T-helper 1 cell treated with Interleukin-12 subunit alpha and Interleukin-12 subunit beta and Interleukin-4 antibody, amounts not matched to agents 30 ng/mL and 1 ng/mL, for 36 hours (primary cell): Measurements from ENCODE around the gene KIF26A. TPM values are rescaled to one million over a fixed set of nuclear protein-coding genes. Genes with fewer than 3 reads are reported as not detected.
"Not testable (repeated sequence)": the region's sequence is repeated elsewhere in the genome, so short reads cannot be mapped to it uniquely, and the experiment has no call there.

Experiments
- intact Hi-C: fragments of 100-400 bp; cut with micrococcal nuclease; formaldehyde crosslinking; loops from one replicate; pipeline ENCODE4 v1.15.1; 2024
- total RNA-seq: library from RNA; stranded (reverse); gene quantifications from 2 replicates; pipeline ENCODE4 v1.2.3, GENCODE V29; 2022

The KIF26A gene
- total RNA-seq, 1 donor from 2014 or later, result 0.66 TPM

DNA sequence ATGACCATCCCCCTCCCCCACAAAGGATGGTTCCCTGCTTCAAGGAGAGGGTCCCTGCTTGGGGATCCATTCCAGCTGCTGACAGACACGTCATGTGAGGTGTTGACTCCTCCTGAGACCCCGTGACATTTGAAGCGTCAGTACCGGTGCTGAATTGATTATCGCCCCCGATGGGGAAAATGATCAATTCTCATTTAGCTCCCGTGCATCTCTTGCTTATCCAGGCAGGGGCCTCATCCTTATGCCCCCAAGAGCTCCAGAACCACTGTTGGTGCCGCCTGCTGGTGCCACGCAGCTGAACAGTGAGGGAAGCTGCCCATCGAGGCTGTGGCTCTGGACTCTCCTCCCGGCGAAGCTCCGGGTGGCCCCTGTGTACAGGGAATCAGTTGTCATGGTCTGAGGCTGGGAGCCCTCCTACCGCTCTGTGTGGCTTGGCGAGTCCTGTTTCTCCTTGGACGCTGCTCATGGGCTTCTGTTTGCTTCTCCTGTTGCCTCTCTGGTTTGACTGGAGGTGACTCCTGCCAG lies 4.6 kb downstream of the KIF26A start:
- intact Hi-C loops, result no loop called here

DNA sequence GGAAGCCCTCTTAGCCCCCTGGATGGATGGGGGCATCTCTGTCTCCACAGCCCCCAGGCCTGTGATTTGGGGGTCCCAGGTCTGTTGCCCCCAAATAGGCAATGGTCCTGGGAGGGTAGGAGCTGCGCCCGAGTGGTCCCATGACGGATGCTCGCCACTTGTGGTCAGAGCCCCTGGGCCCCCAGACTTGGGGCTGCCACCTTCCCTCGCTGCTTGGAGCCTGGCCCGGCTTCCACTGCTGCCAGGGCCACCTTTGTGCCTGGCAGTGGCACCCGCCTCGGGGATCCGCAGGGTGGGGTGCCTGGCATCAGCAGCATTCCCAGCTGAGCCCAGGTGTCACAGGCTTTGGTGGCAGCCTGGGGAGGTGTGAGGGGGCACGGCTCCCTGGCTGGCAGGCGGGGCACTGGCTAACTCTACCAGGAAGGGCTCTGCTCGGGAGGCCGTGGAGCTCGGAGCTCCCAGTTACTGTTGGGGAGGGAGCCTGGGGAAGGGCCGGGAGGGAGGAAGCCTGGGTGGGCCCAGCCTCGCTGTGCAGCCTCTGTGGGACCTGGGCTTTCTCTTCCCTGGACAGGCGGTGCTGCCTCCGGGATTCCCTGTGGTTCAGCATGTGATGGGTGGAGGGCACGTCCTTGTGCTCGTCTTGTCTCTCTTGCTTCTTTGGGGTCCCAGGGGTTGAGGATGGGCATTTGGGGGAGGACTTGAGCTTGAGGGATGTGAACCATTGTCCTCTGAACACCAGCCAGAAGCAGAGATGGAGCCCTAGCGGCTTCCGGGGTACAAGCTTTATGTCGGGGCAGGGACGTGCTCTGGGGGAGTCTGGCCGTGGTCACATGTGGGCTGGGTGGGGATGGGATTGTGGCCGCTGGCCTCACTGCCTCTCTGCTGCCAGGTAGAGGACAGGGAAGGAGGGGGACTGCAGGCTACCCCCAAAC lies 5.4 kb downstream of the KIF26A start:
- intact Hi-C loops, result no loop called here

DNA sequence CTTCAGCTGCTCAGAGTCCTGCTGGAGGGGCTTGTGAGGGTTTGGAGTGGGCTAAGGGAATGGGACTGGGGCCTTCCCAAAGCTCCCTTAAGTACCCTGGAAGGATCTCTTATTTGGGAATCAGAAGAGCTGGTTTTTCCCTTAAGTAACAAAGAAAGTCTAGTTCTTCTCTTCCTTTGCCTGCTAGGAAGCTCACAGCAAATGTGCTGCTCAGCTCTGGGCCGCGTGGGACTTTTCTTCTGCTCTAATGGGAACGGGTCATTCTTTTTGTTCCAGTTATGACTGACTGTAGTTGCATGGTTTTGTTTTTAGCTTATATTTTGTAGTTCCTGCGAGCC lies 6.0 kb downstream of the KIF26A start:
- intact Hi-C loops, result no loop called here

DNA sequence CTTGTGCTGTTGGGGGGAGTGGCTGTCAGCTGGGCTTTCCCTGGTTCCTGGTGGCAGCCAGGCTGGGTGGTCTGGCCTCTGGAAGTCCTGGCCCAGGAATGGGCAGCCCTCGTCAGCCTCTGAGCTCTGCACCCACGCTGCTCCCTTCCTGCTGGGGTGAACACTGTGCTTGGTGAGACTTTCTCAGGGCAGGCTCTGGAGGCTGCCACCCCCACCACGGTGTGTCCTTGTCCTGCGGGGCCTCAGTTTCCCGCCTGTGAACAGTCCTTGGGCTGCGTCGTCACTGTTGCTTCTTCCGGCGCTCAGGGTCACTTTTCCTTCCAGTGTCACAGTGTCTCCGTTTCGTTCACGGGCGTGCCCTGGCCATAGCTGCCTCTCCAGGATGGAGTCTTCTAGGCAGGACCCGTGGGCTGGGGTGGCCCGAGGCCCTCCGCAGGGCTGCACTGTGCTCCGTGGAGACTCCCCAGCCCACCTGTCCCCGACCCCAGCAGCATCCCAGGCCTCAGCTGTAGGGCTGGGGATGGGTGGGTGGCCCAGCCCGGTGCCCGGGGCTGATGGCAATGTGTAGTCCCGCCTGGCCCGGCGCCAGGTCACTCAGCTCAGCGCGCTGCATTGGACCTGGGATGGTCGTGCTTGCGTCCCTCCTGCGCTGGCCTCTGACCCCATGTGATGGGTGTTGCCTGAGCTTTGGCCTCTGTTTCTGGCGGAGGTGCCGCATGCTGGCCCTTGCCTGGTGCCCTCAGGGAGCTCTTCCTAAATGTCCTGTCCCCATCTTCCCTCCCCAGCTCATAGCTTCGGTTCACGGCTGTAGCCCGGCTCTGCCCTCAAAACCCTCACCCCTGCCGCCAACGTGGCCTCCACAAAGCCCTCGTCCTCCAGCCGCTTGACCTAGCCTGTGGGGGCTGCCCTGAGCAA lies 6.8 kb downstream of the KIF26A start:
- intact Hi-C loops, result no loop called here

DNA sequence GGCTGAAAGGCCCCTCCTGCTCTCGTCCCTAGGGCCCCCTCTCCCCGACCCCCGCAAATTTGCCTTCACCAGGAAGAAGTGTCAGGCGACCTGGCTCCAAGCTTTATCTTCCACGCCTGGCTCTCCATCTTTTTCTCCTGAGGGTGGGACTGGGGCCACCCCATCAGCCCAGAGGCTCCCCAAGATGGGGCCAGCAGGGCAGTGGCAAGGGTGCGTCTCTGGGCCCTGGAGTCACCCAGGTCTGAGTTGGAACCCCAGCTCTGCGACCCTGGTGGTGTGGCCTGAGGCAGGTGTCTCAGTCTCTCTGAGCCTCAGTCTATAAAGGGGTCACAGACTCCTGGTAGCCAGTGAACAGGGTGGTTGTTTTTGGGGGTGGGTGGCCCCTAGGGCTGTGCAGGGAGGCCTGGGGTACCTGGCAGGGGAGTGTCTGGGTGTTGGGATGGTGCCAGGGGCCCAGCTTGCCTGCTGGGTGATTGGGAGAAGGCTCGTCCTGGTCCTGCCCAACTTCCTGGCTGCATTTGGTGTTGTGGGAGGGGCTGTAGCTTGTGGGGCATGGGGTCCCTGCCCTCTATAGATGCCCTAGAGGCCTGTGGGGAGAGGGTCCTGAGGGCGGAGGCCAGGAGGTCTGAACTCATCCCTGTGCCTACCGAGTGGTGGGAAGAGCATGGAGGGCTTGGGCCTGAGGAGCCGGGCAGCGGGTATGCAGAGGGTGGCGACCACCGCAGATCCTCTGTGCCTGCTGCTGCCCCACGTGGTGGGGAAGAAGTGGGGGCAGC lies 7.6 kb downstream of the KIF26A start:
- intact Hi-C loops, result no loop called here

DNA sequence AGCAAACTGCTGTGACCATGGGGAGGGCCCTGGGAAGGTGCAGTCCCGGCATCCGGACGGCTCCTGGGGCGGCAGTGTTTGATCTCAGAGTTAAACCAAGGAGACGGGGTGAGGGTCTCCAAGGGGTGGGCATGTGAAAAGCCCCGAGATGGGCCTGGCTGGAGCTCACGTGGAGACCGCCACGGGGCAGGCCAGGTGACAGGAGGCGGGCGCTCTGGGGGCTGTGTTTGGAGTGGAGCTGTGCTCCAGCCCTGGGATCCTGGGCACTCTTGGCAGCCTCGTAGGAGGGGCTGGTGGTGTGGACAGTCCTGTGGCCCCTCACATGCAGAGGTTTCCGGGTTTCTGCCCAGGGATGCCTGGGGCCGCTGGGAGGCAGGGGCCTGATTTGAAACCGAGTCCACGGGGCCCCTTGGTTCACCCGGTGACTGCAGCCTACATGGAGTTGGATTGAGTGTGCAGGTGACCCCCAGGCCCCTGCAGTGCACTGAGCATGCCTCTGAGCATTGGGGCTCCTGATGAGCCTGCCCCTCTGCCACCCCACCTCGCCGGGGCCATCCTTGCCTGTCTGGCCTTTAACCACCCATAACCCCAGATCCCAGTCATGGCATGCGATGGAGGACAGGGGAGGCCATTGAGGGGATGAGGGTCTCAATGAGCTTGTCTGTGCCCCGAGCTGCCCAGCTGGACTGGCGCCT lies 8.4 kb downstream of the KIF26A start:
- intact Hi-C loops, result no loop called here

DNA sequence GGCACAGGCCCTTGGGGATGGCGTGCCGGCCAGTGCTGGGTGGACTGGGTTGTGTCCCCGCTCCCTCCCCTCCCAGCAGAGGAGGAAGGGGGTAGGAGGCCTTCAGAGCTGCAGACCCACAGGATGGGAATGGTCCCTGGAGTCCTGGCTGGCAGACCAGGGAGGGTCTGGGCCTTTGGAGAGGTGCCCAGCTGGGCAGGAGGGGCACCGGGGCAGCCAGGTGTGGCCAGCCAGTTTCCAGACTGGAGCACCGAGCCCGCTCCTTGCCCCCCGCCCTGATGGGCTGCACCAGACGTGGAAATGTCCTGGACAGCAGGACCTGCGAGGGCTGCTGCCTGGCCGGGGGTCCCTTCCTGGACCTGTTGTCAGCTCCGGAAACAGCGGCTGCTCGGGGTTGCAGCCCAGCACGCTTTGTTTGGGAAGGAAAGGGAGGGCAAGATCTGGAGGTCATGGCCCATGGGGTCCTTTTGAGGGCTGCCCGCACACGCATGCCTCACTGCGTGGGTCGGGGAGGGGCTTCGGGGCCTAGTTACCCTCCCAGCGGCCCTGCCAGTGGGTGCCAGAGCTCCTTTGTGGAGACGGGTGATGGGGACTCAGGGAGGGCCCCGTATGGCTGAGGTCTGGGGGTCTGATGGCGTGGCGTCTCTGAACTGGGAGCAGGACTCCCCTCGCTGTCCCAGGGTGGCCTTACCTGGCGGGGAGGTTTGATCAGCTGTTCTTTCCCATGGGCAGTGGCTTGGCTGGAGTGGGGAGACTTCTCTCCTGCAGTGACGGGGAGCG lies 9.1 kb downstream of the KIF26A start:
- intact Hi-C loops, result no loop called here

DNA sequence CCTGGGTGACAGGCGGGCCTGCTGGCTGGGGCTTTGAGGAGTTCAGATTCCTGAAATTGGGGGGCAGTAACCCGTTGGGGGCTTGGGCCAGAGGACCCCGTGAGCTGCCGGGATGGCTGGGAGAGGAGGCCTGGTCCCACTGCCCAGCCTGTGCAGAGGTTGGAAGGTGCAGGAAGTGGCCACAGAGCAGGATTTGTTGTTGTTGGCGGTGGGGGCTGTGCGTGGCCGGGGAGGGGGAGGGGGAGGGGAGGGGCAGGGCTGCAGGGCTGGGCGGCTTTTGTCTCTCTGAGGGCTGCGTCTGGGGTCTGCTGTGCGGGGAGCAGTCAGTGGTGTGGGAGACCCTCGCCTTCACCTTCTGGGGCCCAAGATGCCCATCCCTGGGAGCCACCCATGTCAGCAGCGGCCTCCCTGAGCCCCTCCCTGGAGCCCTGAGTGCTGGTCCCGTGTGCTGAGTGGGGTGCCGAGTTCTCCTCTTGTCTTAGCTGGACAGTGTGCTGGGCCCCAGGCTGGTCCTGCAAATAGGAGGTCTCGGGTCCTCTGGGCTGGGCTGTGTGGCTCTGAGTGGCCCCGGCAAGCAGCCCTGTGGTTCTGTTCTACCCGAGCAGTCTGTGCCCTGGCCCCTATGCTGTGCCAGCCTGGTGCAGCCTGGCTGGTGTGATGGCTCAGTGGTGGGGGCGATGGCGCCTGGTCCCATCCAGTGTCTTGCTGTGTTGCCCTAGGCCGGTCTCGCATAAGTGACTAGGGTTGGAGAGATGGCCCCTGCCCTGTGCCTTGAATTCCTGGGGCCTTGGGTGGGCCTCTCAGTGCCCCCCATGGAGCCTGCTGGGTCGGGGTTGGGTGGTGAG lies 10.3 kb downstream of the KIF26A start:
- intact Hi-C loops, result no loop called here

DNA sequence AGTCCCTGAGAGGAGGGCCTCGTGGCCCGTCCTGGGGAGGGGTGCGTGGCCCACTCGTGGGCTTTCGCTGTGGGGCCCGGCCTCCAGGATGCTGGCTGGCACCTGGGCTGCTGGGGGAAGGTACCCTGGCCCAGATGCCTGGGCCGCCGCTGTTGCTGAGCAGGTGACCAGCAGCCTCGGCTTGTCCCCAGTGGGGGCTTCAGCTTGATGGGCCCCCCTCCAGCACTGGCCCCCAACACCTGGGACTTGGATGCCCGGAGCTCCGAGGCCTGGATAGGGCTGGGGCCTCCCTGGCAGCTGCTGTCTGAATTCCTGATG lies 10.8 kb downstream of the KIF26A start:
- intact Hi-C loops, result no loop called here

DNA sequence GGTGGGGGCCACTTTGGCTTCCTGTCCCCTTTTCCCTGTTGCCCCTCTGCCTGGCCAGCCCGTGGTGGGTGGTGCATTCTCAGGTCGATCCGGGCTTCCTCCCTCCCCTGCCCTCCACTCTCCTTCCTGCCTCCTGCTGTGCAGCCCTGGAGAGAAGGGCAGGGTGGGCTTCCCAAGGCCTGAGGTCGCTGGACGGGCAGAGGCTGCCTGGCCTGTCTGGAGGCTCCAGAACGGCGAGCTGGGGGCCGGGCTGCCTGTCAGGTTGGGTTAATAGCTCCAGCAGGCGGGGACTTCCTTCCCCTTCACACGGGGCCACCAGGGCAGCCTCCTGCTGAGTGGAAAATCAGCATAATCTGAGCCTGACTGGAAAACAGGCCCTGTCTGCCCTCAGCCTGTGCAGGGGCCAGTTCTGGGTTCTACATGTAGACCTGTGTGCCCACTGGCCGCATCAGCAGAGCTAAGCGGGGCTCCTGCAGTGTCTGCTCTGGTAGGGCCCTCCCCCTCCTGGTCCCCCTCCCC lies 11.3 kb downstream of the KIF26A start:
- intact Hi-C loops, result no loop called here

DNA sequence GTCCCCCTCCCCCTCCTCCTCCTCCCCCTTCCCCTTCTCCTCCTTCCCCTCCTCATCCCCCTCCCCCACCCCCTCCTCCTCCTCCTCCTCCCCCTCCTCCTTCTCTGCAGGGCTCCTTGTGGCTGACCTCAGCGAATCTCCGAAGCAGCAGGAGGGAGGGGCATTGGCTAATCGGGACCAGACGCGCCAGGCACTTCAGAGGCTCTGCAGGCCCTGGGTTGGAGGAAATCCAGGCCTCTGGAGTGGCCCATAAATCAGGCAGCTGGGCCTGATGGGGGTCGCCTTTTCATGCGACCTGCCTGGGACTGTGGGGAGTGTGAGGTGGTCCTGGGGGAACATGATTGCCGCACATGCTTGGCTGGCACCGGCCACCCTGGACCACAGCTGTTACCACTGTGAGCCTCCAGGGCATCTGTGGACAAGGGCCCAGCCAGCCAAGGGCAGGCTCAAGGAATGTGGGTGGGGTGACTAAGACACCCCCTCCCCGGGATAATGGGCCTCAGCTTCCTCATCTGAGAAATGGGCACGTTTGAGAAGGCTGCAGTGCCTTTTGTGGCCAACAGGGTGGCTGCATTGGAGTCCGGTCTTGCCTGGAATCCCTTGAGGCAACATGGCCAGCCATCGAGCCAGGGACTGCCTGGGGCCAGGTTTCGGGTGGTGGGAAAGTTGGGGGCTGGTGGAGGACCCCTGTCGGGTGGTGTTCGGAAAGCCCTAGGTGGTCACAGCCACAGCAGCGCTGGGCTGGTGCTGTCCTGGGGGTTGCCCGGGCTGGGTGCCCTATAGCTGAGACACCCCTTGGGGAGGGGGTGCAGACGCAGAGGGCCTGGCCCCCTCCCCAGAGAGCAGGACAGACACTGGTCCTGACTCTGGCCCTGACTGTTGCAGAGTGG lies 12.0 kb downstream of the KIF26A start:
- intact Hi-C loops, result no loop called here

DNA sequence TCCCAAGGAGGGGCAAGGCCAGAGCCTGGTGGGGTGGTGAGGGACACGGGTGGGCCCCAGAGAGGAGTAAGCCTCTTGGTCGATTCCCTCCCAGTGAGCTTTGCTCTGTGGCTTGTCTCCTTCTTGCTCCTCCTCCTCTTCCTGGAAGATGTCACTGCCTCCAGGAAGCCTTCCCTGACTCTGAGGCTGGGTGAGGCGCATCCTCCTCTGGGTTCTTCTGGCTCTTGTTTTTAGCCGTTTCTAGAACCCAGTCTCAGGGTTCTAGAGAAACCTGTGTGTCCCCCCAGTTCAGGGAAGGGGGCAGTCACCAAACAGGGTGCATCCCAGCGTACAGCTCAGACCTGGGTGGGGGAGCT lies 12.6 kb downstream of the KIF26A start:
- intact Hi-C loops, result no loop called here

DNA sequence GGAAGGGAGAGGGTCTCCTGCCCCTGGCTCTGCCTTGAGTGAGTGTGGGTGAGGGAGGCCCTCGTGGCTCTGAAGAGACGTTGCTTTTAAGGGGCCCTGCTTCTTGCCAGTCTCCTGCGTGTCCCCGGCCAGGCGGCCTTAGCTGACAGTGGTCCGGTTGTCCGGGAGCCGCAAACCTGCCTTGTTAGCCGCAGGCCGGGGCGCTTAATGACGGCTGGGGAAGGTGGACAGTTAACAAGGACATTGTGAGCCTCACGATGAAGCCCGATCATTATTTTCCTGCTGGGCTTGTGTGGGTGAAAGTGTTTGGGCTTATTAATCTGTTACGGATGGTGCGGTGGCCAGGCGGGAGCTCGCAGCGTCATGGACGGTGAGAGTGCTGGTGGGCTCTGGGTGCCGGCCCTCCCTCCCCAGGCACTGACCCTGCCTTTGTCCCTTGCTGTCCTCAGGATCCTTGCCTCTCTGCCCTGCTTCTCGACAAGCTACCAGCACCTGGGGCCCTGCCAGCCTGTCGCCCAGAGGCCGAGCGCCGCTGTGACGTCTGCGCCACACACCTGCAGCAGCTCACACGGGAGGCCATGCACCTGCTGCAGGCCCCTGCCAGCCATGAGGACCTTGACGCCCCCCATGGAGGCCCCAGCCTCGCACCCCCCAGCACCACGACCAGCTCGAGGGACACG lies 13.3 kb downstream of the KIF26A start:
- intact Hi-C loops, result no loop called here

DNA sequence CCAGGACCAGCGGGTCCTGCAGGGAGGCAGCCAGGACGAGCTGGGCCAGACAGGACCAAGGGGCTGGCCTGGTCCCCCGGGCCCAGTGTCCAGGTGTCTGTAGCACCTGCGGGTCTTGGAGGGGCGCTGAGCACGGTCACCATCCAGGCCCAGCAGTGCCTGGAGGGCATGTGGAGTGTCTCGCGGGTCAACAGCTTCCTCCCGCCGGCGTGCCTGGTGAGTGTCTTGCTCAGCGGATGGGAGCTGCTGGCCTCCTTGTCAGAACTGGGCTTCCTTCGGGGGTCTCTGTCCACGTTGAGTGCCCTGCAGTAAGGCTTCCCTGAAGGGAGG lies 13.8 kb downstream of the KIF26A start:
- intact Hi-C loops, result no loop called here

DNA sequence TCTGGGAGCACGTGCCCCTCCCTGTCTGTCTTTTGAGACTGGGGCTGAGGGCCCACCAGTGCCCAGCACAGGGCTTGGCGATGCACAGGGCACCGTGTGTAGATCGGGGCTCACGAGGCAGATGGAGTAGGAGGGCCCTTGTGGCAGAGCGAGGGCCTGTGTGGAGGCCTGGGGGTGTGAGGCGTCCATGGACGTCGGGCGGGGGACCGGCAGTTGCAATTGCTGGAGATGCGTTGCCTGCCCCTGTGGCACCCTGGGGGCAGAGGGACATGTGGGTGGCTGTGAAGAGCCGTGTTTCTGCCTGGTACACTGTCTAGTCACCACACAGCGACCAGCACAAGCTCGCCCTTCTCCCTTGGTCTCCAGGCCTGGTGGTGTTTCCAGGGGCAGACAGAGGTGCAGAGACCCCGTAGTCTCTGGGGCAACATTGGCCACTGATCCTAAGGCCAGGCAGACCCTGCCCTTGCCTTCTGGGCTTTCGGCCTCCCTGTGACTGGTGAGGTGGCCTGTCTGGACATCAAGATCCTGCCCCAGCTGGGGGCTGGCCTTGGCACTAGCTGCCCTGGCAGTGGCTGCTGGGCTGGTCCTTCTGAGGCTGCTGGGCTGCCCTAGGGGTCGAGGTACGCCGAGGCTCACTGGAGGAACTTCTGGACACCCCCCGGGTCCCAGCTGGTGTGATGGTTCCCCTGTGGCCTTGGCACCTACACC lies 14.5 kb downstream of the KIF26A start:
- intact Hi-C loops, result no loop called here

DNA sequence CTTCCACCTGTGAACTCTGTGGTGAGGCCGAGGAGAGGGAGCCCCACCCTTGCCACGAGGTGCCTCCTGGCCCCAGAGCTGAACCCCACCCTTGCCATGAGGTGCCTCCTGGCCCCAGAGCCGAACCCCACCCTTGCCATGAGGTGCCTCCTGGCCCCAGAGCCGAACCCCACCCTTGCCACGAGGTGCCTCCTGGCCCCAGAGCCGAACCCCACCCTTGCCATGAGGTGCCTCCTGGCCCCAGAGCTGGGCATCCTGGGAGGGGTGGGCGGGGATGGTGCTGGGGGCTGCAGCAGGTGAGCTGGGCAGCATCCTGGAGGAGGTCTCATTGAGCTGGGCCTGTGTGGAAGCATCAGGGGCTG lies 15.0 kb downstream of the KIF26A start:
- intact Hi-C loops, result not testable (repeated sequence)

DNA sequence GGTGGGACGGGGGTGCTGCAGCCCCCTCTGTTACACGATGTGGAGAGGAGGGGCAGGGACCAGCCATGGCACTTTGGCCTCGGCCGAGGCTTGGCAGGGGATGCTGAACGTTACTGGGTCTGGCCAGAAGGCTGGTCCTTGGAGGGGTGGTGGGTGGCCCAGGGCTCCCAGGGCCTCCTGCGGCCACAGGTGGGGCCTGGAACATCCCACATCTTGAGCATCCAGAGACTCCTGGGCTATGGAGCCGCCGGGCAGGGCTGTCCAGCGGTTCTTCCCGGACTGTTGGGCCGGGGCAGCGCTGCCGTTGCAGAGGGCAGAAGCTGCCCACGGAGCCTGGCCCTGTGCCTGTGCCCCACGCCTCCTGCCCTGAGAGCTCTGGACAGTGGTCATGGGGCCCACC lies 15.9 kb downstream of the KIF26A start:
- intact Hi-C loops, result no loop called here
